ENCODE measurements around the gene ZBED3. TPM values are rescaled to one million over a fixed set of nuclear protein-coding genes. Genes with fewer than 3 reads are reported as not detected.

The ZBED3 gene
- total and polyA plus RNA-seq, 2 of the 8 experiments (the other 6 are each of a cell fraction or from before 2014, with no cell fraction given): 7.9 to 9.4 TPM

- TF ChIP-seq CBX5 (IDR thresholded peaks at IDR 0.05; ENCODE audit: low read depth, low read length) (no peak), POU5F1 (IDR thresholded peaks at IDR 0.05; ENCODE audit: low read depth, low read length) (no peak), JUN (IDR thresholded peaks at IDR 0.05; ENCODE audit: low read depth, low read length) (no peak), RXRA (IDR thresholded peaks at IDR 0.05; ENCODE audit: insufficient read depth, low read depth, low read length) (no peak), CHD2 (IDR thresholded peaks at IDR 0.05; ENCODE audit: low read length) (no peak), ATF2 (IDR thresholded peaks at IDR 0.05; ENCODE audit: low read length) (no peak)
These were observed 51.1 kb downstream of the ZBED3 start (continued) for GRCh38 chr5:77035950-77036349.
